Upper lobe of left lung (tissue), 4 donors: ENCODE measurements around the gene DPYD.

Experiments
- POLR2A ChIP-seq, 4 donors: fragments of 450-650 bp; IDR thresholded peaks; one replicate each; pipeline ENCODE4 v1.5.1; 2016 to 2017; ENCODE audit warnings: antibody characterized with exemption in 4 of 4, mild to moderate bottlenecking in 2 of 4
- TF ChIP-seq, protein P1 (sequence below), 6 experiments: fragments of 450-650 bp in 4 of 6; fragments of 200-600 bp in 2 of 6; sonication (generic) in 2 of 6; IDR thresholded peaks; one replicate each; pipeline ENCODE4 v1.5.1; 2016 to 2019; ENCODE audit warnings: antibody characterized with exemption in 6 of 6

- TF ChIP-seq, protein P1, sequence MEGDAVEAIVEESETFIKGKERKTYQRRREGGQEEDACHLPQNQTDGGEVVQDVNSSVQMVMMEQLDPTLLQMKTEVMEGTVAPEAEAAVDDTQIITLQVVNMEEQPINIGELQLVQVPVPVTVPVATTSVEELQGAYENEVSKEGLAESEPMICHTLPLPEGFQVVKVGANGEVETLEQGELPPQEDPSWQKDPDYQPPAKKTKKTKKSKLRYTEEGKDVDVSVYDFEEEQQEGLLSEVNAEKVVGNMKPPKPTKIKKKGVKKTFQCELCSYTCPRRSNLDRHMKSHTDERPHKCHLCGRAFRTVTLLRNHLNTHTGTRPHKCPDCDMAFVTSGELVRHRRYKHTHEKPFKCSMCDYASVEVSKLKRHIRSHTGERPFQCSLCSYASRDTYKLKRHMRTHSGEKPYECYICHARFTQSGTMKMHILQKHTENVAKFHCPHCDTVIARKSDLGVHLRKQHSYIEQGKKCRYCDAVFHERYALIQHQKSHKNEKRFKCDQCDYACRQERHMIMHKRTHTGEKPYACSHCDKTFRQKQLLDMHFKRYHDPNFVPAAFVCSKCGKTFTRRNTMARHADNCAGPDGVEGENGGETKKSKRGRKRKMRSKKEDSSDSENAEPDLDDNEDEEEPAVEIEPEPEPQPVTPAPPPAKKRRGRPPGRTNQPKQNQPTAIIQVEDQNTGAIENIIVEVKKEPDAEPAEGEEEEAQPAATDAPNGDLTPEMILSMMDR (IDR thresholded peaks at IDR 0.05), result no peak
- TF ChIP-seq POLR2A (IDR thresholded peaks at IDR 0.05), result no peak
Measured at GRCh38 chr1:97646071-97646470, 274.8 kb downstream of the DPYD start.
